GM19351 (cell line): ENCODE results near the gene FSTL5.
"Not testable (repeated sequence)": the region's sequence is repeated elsewhere in the genome, so short reads cannot be mapped to it uniquely, and the experiment has no call there.

Experiments used
- ATAC-seq: cut with Tn5 transposase; IDR thresholded peaks from one replicate; pipeline ENCODE4 v1.9.1; 2021; ENCODE audit warnings: mild to moderate bottlenecking, moderate library complexity; ENCODE audit not compliant: unreplicated experiment

FSTL5 gene

GRCh38 chr4:162104459-162105124 is 59.2 kb downstream of the FSTL5 start:
- ATAC-seq, result no peak

GRCh38 chr4:162103908-162104307 is 59.9 kb downstream of the FSTL5 start:
- not testable (repeated sequence) for ATAC-seq

- no peak for ATAC-seq
These were observed 61.1 kb downstream of the FSTL5 start for GRCh38 chr4:162102713-162103112.

- no peak for ATAC-seq
These were observed 62.5 kb downstream of the FSTL5 start for GRCh38 chr4:162101337-162101736.

- ATAC-seq, result no peak
These were observed 88.1 kb downstream of the FSTL5 start for GRCh38 chr4:162075726-162076125.

GRCh38 chr4:162061214-162061613 is 102.6 kb downstream of the FSTL5 start:
- ATAC-seq, result no peak

- ATAC-seq, result no peak
These were observed 104.1 kb downstream of the FSTL5 start for GRCh38 chr4:162059656-162060055.

GRCh38 chr4:162056990-162057389 is 106.8 kb downstream of the FSTL5 start:
- ATAC-seq, result no peak

GRCh38 chr4:162046135-162046534 is 117.7 kb downstream of the FSTL5 start:
- ATAC-seq, result no peak

GRCh38 chr4:162038112-162038511 is 125.7 kb downstream of the FSTL5 start:
- ATAC-seq, result no peak

- ATAC-seq, result no peak
These were observed 145.9 kb downstream of the FSTL5 start for GRCh38 chr4:162017863-162018262.

- ATAC-seq, result no peak
These were observed 146.8 kb downstream of the FSTL5 start for GRCh38 chr4:162016991-162017390.

GRCh38 chr4:162016219-162016618 is 147.6 kb downstream of the FSTL5 start:
- no peak for ATAC-seq

GRCh38 chr4:162015090-162015489 is 148.7 kb downstream of the FSTL5 start:
- no peak for ATAC-seq

GRCh38 chr4:162011089-162011488 is 152.7 kb downstream of the FSTL5 start:
- no peak for ATAC-seq

GRCh38 chr4:162010362-162010761 is 153.4 kb downstream of the FSTL5 start:
- ATAC-seq, result no peak

GRCh38 chr4:161992317-161992716 is 171.5 kb downstream of the FSTL5 start:
- no peak for ATAC-seq

- no peak for ATAC-seq
These were observed 172.0 kb downstream of the FSTL5 start for GRCh38 chr4:161991811-161992210.

- no peak for ATAC-seq
These were observed 173.1 kb downstream of the FSTL5 start for GRCh38 chr4:161990721-161991120.

- no peak for ATAC-seq
These were observed 174.9 kb downstream of the FSTL5 start for GRCh38 chr4:161988946-161989345.

GRCh38 chr4:161987611-161988010 is 176.2 kb downstream of the FSTL5 start:
- ATAC-seq, result no peak

- no peak for ATAC-seq
These were observed 211.4 kb downstream of the FSTL5 start for GRCh38 chr4:161952382-161952781.
